ENCODE data around the gene SP6.

The SP6 gene

GRCh38 chr17:47808036-47808829 is 42.7 kb downstream of the SP6 start:
- no peak overlapping the region for H3K4me3 ChIP-seq (ENCODE audit: low read depth, low read length)
- no peak for DNase-seq (ENCODE audit: low read depth, low spot score)
- TF ChIP-seq CTCF (IDR thresholded peaks at IDR 0.05; ENCODE audit: insufficient read depth, low read length, missing control alignments): no peak
- ChIA-PET CTCF (interaction anchor here (1.0 kb wide), 1 partner anchor 33 kb away, joined by 3 read pairs; no protein-coding TSS in a partner anchor), POLR2A (no interaction called here)

GRCh38 chr17:47807421-47807820 is 43.5 kb downstream of the SP6 start:
- TF ChIP-seq CTCF (IDR thresholded peaks at IDR 0.05; ENCODE audit: insufficient read depth, low read length, missing control alignments): no peak
- no peak overlapping the region for H3K4me3 ChIP-seq (ENCODE audit: low read depth, low read length)
- ChIA-PET POLR2A (no interaction called here), CTCF (no interaction called here)
- no peak for DNase-seq (ENCODE audit: low read depth, low spot score)

- POLR2A ChIA-PET: no interaction called here
- H3K4me3 ChIP-seq (ENCODE audit: low read depth, low read length): no peak overlapping the region
- DNase-seq (ENCODE audit: low read depth, low spot score): no peak
- TF ChIP-seq CTCF (IDR thresholded peaks at IDR 0.05; ENCODE audit: insufficient read depth, low read length, missing control alignments): no peak
- CTCF ChIA-PET: no interaction called here
Measured at GRCh38 chr17:47806913-47807255, 44.1 kb downstream of the SP6 start.

GRCh38 chr17:47806026-47806912 is 44.7 kb downstream of the SP6 start:
- TF ChIP-seq CTCF (IDR thresholded peaks at IDR 0.05; ENCODE audit: insufficient read depth, low read length, missing control alignments): no peak
- DNase-seq (ENCODE audit: low read depth, low spot score): no peak
- H3K4me3 ChIP-seq (ENCODE audit: low read depth, low read length): no peak overlapping the region
- CTCF ChIA-PET: no interaction called here
- POLR2A ChIA-PET: no interaction called here

GRCh38 chr17:47804461-47804860 is 46.5 kb downstream of the SP6 start:
- ChIA-PET POLR2A (no interaction called here), CTCF (interaction anchor here (0.8 to 2.3 kb wide), 3 partner anchors 10 to 147 kb away, joined by 3 to 7 read pairs (median 3); no protein-coding TSS in a partner anchor)
- no peak overlapping the region for H3K4me3 ChIP-seq (ENCODE audit: low read depth, low read length)
- TF ChIP-seq CTCF (IDR thresholded peaks at IDR 0.05; ENCODE audit: insufficient read depth, low read length, missing control alignments): no peak
- DNase-seq (ENCODE audit: low read depth, low spot score): no peak

GRCh38 chr17:47803751-47804150 is 47.2 kb downstream of the SP6 start:
- H3K4me3 ChIP-seq (ENCODE audit: low read depth, low read length): no peak overlapping the region
- TF ChIP-seq CTCF (IDR thresholded peaks at IDR 0.05; ENCODE audit: insufficient read depth, low read length, missing control alignments): no peak
- ChIA-PET CTCF (interaction anchor here (1.0 to 3.4 kb wide), 4 partner anchors 9 to 106 kb away, joined by 3 to 16 read pairs (median 6); no protein-coding TSS in a partner anchor), POLR2A (no interaction called here)
- DNase-seq (ENCODE audit: low read depth, low spot score): no peak
